H9 (cell line): ENCODE data around the gene DIP2C. TPM values are rescaled to one million over a fixed set of nuclear protein-coding genes. Genes with fewer than 3 reads are reported as not detected.

Source experiments
- DNase-seq: peaks from one replicate; pipeline ENCODE4 v3.0.0-alpha.2; 2017
- H2AFZ ChIP-seq: one replicate; pipeline ENCODE4 v1.6.1; 2013; ENCODE audit warnings: mild to moderate bottlenecking, low read length, control low read depth, moderate library complexity
- H2AK5ac ChIP-seq: 2 replicates; pipeline ENCODE4 v1.6.1; 2013; ENCODE audit warnings: low read length, control low read depth, mixed read lengths; ENCODE audit not compliant: insufficient read length
- H2BK120ac ChIP-seq: one replicate; pipeline ENCODE4 v1.6.1; 2013; ENCODE audit warnings: low read depth, mild to moderate bottlenecking, low read length, control low read depth, inconsistent platforms; ENCODE audit not compliant: poor library complexity, severe bottlenecking
- H2BK12ac ChIP-seq: 2 replicates; pipeline ENCODE4 v1.6.1; 2013; ENCODE audit warnings: low read length, control low read depth, mixed read lengths, low read depth; ENCODE audit not compliant: insufficient read length
- H2BK15ac ChIP-seq: 2 replicates; pipeline ENCODE4 v1.6.1; 2013; ENCODE audit warnings: low read depth, low read length, control low read depth
- H2BK20ac ChIP-seq: one replicate; pipeline ENCODE4 v1.6.1; 2013; ENCODE audit warnings: low read depth, mild to moderate bottlenecking, low read length, control low read depth, inconsistent platforms; ENCODE audit not compliant: poor library complexity, severe bottlenecking
- H2BK5ac ChIP-seq: 2 replicates; pipeline ENCODE4 v1.6.1; 2013; ENCODE audit warnings: low read length, control low read depth, mixed read lengths; ENCODE audit not compliant: insufficient read length
- H3K14ac ChIP-seq: 2 replicates; pipeline ENCODE4 v1.6.1; 2013; ENCODE audit warnings: low read length, control low read depth; ENCODE audit not compliant: insufficient read depth
- H3K18ac ChIP-seq: 2 replicates; pipeline ENCODE4 v1.6.1; 2013; ENCODE audit warnings: low read depth, mild to moderate bottlenecking, mixed read lengths, low read length, control low read depth; ENCODE audit not compliant: insufficient read length
- H3K23ac ChIP-seq: 2 replicates; pipeline ENCODE4 v1.6.1; 2013; ENCODE audit warnings: low read length, control low read depth, mixed read lengths, low read depth; ENCODE audit not compliant: insufficient read length
- H3K23me2 ChIP-seq: 2 replicates; pipeline ENCODE4 v1.6.1; 2013; ENCODE audit warnings: low read depth, mild to moderate bottlenecking, mixed read lengths, low read length, control low read depth; ENCODE audit not compliant: insufficient read length, poor library complexity, severe bottlenecking
- H3K27ac ChIP-seq: 2 replicates; pipeline ENCODE4 v1.5.1; 2013; ENCODE audit warnings: low read length, control low read depth, mixed read lengths, low read depth; ENCODE audit not compliant: insufficient read length
- H3K27me3 ChIP-seq: 2 replicates; pipeline ENCODE4 v1.6.1; 2013; ENCODE audit warnings: low read length, control low read depth, inconsistent platforms; ENCODE audit not compliant: insufficient read depth
- H3K4ac ChIP-seq: 2 replicates; pipeline ENCODE4 v1.6.1; 2013; ENCODE audit warnings: low read depth, mild to moderate bottlenecking, control low read depth, inconsistent platforms, low read length, moderate library complexity
- H3K4me1 ChIP-seq: 2 replicates; pipeline ENCODE4 v1.6.1; 2013; ENCODE audit warnings: low read length, control low read depth, inconsistent platforms; ENCODE audit not compliant: insufficient read depth
- H3K4me2 ChIP-seq: 2 replicates; pipeline ENCODE4 v1.6.1; 2013; ENCODE audit warnings: low read length, control low read depth, mixed read lengths; ENCODE audit not compliant: insufficient read length, insufficient read depth
- H3K56ac ChIP-seq: 2 replicates; pipeline ENCODE4 v1.6.1; 2013; ENCODE audit warnings: low read depth, mild to moderate bottlenecking, mixed read lengths, low read length, control low read depth; ENCODE audit not compliant: insufficient read length
- H3K79me1 ChIP-seq: 2 replicates; pipeline ENCODE4 v1.6.1; 2013; ENCODE audit warnings: low read depth, mild to moderate bottlenecking, moderate library complexity, low read length, control low read depth, inconsistent platforms; ENCODE audit not compliant: insufficient read depth, poor library complexity, severe bottlenecking
- H3K79me2 ChIP-seq: 2 replicates; pipeline ENCODE4 v1.6.1; 2013; ENCODE audit warnings: low read length, control low read depth, inconsistent platforms; ENCODE audit not compliant: insufficient read depth
- H3K9ac ChIP-seq: 2 replicates; pipeline ENCODE4 v1.6.1; 2013; ENCODE audit warnings: low read length, control low read depth, mixed read lengths; ENCODE audit not compliant: insufficient read length; ENCODE audit errors: extremely low read depth
- H3K9me3 ChIP-seq: one replicate; pipeline ENCODE4 v1.6.1; 2013; ENCODE audit warnings: low read depth, low read length, inconsistent platforms; ENCODE audit not compliant: control insufficient read depth
- H3T11ph ChIP-seq: one replicate; pipeline ENCODE4 v1.6.1; 2013; ENCODE audit warnings: mild to moderate bottlenecking, low read length, control low read depth, inconsistent platforms
- H4K20me1 ChIP-seq: one replicate; pipeline ENCODE4 v1.6.1; 2013; ENCODE audit not compliant: control insufficient read depth, insufficient read length, insufficient read depth
- H4K5ac ChIP-seq: 2 replicates; pipeline ENCODE4 v1.6.1; 2013; ENCODE audit warnings: low read depth, mild to moderate bottlenecking, mixed read lengths, low read length, control low read depth; ENCODE audit not compliant: insufficient read length
- H4K8ac ChIP-seq: replicated peaks from 2 replicates; pipeline ENCODE4 v1.6.1; 2013; ENCODE audit warnings: low read length, control low read depth, mixed read lengths, low read depth; ENCODE audit not compliant: insufficient read length
- H4K91ac ChIP-seq: 2 replicates; pipeline ENCODE4 v1.6.1; 2013; ENCODE audit warnings: low read depth, mild to moderate bottlenecking, moderate library complexity, mixed read lengths, low read length, control low read depth; ENCODE audit not compliant: insufficient read length
- H3K27ac Mint-ChIP-seq, 3 experiments: 2 replicates in 2 of 3; 3 replicates in 1 of 3; pipeline ENCODE4 v1.8.0; 2020 to 2021; ENCODE audit warnings: mixed read lengths in 3 of 3, mild to moderate bottlenecking in 1 of 3, moderate library complexity in 1 of 3
- H3K27me3 Mint-ChIP-seq: 2 replicates; pipeline ENCODE4 v1.8.0; 2021; ENCODE audit warnings: low read depth, mild to moderate bottlenecking, moderate library complexity, mixed read lengths
- H3K36me3 Mint-ChIP-seq, 3 experiments: 2 replicates in 2 of 3; 3 replicates in 1 of 3; pipeline ENCODE4 v1.8.0; 2020 to 2021; ENCODE audit warnings: low read depth in 3 of 3, mixed read lengths in 3 of 3; ENCODE audit not compliant: insufficient read depth in 1 of 3
- H3K4me1 Mint-ChIP-seq, 2 experiments: 2 replicates each; pipeline ENCODE4 v1.8.0; 2020; ENCODE audit warnings: mixed read lengths in 2 of 2
- H3K4me3 Mint-ChIP-seq, 2 experiments: 2 replicates in 1 of 2; 3 replicates in 1 of 2; pipeline ENCODE4 v1.8.0; 2020 to 2021; ENCODE audit warnings: mild to moderate bottlenecking in 2 of 2, mixed read lengths in 2 of 2, moderate library complexity in 1 of 2
- H3K9me3 Mint-ChIP-seq, 2 experiments: 2 replicates in 1 of 2; 3 replicates in 1 of 2; pipeline ENCODE4 v1.8.0; 2020; ENCODE audit warnings: mild to moderate bottlenecking in 2 of 2, mixed read lengths in 2 of 2, moderate library complexity in 1 of 2
- CTCF ChIP-seq: fragments of 200-600 bp; sonication (generic); conservative IDR thresholded peaks from 3 replicates; pipeline ENCODE4 v1.8.0; 2021; ENCODE audit warnings: antibody characterized with exemption, mild to moderate bottlenecking
- WGBS: extraction: QIAGEN DNeasy Blood & Tissue Kit; methylation state at CpG from one replicate; pipeline ENCODE4 v1.1.7; 2013; ENCODE audit warnings: missing lambda C conversion rate, low lambda C conversion rate, mixed read lengths; ENCODE audit not compliant: insufficient read length; ENCODE audit errors: extremely low coverage; 5-methylcytosine and 5-hydroxymethylcytosine counted together
- total RNA-seq: library from RNA; stranded (reverse); gene quantifications from 2 replicates; pipeline ENCODE4 v1.2.1, GENCODE V29; 2021

Gene DIP2C
- total RNA-seq, 1 experiment from 2014 or later: 7.9 TPM

GRCh38 chr10:317271-317769 is 372.1 kb downstream of the DIP2C start:
- H3K79me1 ChIP-seq: no peaks in the 10 kb centered on the region
- no peak overlapping the region for H3T11ph ChIP-seq
- H2BK15ac ChIP-seq: no peak overlapping the region
- no peaks in the 10 kb centered on the region for H3K4me1 Mint-ChIP-seq
- no peak for TF ChIP-seq CTCF
- no peak overlapping the region for H2BK12ac ChIP-seq
- H2AK5ac ChIP-seq: no peak overlapping the region
- no peak overlapping the region for H3K4ac ChIP-seq
- H3K14ac ChIP-seq: no peak overlapping the region
- H3K9me3 Mint-ChIP-seq: peaks cover 0 to 4% of the 10 kb centered on the region in 2 experiments; a peak in 2 of 5 replicates
- H3K36me3 Mint-ChIP-seq: peaks cover 7 to 17% (median 14%) of the 10 kb centered on the region in 3 experiments; a peak in 6 of 7 replicates
- no peak overlapping the region for H3K18ac ChIP-seq
- H3K9ac ChIP-seq: no peak overlapping the region
- H3K9me3 ChIP-seq: no peaks in the 10 kb centered on the region
- H3K27ac ChIP-seq: no peak overlapping the region
- no peak for DNase-seq
- no peaks in the 10 kb centered on the region for H3K27me3 Mint-ChIP-seq
- no peak overlapping the region for H2BK20ac ChIP-seq
- H3K4me1 ChIP-seq: no peaks in the 10 kb centered on the region
- no peak overlapping the region for H3K56ac ChIP-seq
- H3K4me3 Mint-ChIP-seq: no peak overlapping the region
- no peak overlapping the region for H4K91ac ChIP-seq
- H4K5ac ChIP-seq: no peak overlapping the region
- H3K27ac Mint-ChIP-seq: no peak overlapping the region
- H3K27me3 ChIP-seq: no peaks in the 10 kb centered on the region
- no peak overlapping the region for H2BK5ac ChIP-seq
- no peak overlapping the region for H2BK120ac ChIP-seq
- no peaks in the 10 kb centered on the region for H3K23me2 ChIP-seq
- no peak overlapping the region for H3K4me2 ChIP-seq
- H3K79me2 ChIP-seq: no peaks in the 10 kb centered on the region
- no peak overlapping the region for H3K23ac ChIP-seq
- no CpG with 5 or more reads among the region's 11 CpGs for WGBS
- no peak overlapping the region for H4K8ac ChIP-seq
- no peak overlapping the region for H2AFZ ChIP-seq
- H4K20me1 ChIP-seq: no peaks in the 10 kb centered on the region
